Upper lobe of right lung (tissue), 1 donor: ENCODE results near the gene YY2. TPM values are rescaled to one million over a fixed set of nuclear protein-coding genes. Genes with fewer than 3 reads are reported as not detected.
A peak's percentile ranks its signal among the peaks of the same experiment; 100 is the strongest.
"Not testable (repeated sequence)": the region's sequence is repeated elsewhere in the genome, so short reads cannot be mapped to it uniquely, and the experiment has no call there.

ENCODE experiments used
- ATAC-seq: fragments of 200-7000 bp; cut with Tn5 transposase; one replicate; pipeline ENCODE4 v1.9.1; 2020; ENCODE audit warnings: mild to moderate bottlenecking, moderate library complexity
- DNase-seq: peaks from one replicate; pipeline ENCODE4 v3.0.0-alpha.2; 2020
- H3K27ac ChIP-seq: fragments of 200-600 bp; one replicate; pipeline ENCODE4 v1.8.0; 2022
- H3K27me3 ChIP-seq: fragments of 200-600 bp; one replicate; pipeline ENCODE4 v1.8.0; 2022; ENCODE audit warnings: mild to moderate bottlenecking
- H3K36me3 ChIP-seq: fragments of 200-600 bp; one replicate; pipeline ENCODE4 v1.8.0; 2022
- H3K4me1 ChIP-seq: fragments of 200-600 bp; one replicate; pipeline ENCODE4 v1.8.0; 2022
- H3K4me3 ChIP-seq: fragments of 200-600 bp; one replicate; pipeline ENCODE4 v1.8.0; 2022; ENCODE audit warnings: mild to moderate bottlenecking
- H3K9me3 ChIP-seq: fragments of 200-600 bp; one replicate; pipeline ENCODE4 v1.8.0; 2022
- CTCF ChIP-seq: fragments of 200-600 bp; IDR thresholded peaks from one replicate; pipeline ENCODE4 v1.8.0; 2022; ENCODE audit warnings: antibody characterized with exemption
- intact Hi-C: fragments of 100-400 bp; cut with DNase I; formaldehyde crosslinking; loops from one replicate; pipeline ENCODE4 v1.11.0; 2022
- total RNA-seq: library from RNA; stranded (reverse); fragmentation: NEBNext Ultra II Directional; extraction: Animal tissue kit (Norgen Biotek cat#: 25700); gene quantifications from one replicate; pipeline ENCODE4 v1.2.1, GENCODE V29; 2021
- donor health status: DM: no; HTN: yes; CAD: no; lungs with severe emphysema.

Gene YY2
- total RNA-seq, 1 donor from 2014 or later = 1.5 TPM

DNA sequence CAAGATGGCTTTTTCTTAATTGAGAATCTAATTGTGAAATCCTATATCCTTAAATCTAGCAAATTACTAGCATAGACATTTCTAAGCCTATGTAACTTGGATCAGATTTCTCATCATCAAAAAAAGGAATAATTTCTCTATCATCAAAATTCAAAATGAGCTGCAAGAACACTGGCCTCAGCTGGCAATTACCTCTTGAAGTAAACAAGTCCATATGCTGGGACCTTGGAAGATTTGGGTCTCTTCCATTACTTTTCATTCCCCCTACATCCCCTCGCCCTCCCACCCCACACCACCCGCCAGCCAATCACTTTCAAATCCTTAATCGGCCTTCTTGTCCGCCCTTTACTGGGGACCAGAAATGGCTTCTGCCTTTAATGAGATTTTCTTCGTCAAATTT is 39.7 kb upstream of the YY2 start:
- intact Hi-C loops = no loop called here
- H3K9me3 ChIP-seq = no peaks in the 10 kb centered on the region
- no peak overlapping the region for H3K27ac ChIP-seq
- no peaks in the 10 kb centered on the region for H3K36me3 ChIP-seq
- no peaks in the 10 kb centered on the region for H3K27me3 ChIP-seq
- no peaks in the 10 kb centered on the region for H3K4me1 ChIP-seq
- no peak overlapping the region for H3K4me3 ChIP-seq
- no peak for TF ChIP-seq CTCF
- DNase-seq (no peak), ATAC-seq (no peak)

GRCh38 chrX:21820170-21820569 is 35.6 kb upstream of the YY2 start:
- H3K27me3 ChIP-seq, DNase-seq, intact Hi-C loops, ATAC-seq, H3K4me1 ChIP-seq, H3K9me3 ChIP-seq, H3K36me3 ChIP-seq, H3K27ac ChIP-seq, H3K4me3 ChIP-seq: not testable (repeated sequence)

DNA sequence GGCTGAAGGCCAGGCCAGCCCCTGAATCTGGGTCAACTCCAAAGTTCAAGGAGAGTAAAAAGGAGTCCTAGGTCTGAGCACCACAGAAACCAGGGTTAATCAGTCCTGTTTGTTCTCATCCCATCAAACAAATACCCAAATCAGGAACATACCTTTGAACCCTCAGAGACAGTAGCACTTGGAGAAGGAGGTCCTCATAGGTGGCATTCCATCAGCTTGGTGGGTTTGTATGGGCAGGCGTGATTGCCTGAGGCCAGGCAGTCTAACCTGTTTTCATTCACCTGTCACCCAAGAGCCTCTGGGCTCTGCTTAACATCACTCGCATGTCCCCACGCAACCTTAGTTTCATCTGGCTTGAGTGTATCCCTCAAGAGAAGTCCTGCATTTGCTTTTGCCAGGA is 33.9 kb upstream of the YY2 start:
- ATAC-seq = no peak
- DNase-seq = no peak
- intact Hi-C loops = no loop called here
- Histone ChIP-seq H3K36me3 (no peaks in the 10 kb centered on the region), H3K9me3 (no peaks in the 10 kb centered on the region), H3K4me1 (no peaks in the 10 kb centered on the region), H3K4me3 (no peak overlapping the region), H3K27me3 (no peaks in the 10 kb centered on the region), H3K27ac (no peak overlapping the region)
- TF ChIP-seq CTCF = no peak

DNA sequence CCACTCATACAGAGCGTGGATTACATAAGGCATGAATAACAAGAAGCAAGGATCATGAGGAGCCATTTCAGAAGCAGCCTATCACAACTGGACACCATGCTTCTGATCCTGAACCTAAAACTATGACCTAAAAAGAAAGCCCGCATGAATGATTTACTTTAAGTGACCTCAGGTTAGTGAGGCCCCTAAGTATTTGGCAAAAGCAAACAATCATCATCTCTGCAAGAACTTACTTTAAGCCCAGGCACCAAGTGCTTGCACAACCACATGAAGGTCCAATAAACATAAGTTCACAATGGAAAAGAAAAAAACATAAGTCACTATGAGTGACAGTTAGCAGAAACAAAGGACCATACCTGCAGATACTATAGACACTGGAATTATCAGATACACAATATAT is 24.3 kb upstream of the YY2 start:
- H3K36me3 ChIP-seq = no peaks in the 10 kb centered on the region
- intact Hi-C loops = no loop called here
- no peaks in the 10 kb centered on the region for H3K27me3 ChIP-seq
- H3K4me1 ChIP-seq = no peaks in the 10 kb centered on the region
- no peak for ATAC-seq
- no peak overlapping the region for H3K4me3 ChIP-seq
- no peak for DNase-seq
- no peak overlapping the region for H3K27ac ChIP-seq
- TF ChIP-seq CTCF = no peak
- no peaks in the 10 kb centered on the region for H3K9me3 ChIP-seq

DNA sequence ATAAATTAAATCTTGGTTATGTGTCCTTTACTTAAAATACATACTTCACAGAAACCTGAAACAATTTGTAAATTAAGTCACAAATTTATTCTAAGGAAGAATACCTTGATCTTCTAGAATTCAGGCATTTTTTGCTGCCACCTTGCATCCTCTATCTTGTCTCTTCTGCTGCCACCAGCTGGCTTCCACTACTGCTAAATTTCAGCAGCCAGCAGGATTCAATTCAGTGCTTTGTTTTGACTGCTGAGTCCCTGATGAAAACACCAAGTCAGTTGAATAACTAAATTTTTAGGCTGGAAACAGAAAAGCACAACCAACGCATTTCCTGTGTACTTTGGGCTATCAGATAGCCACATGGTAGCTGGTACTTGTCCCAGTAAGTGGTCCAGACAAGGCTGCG is 18.7 kb upstream of the YY2 start:
- Histone ChIP-seq H3K4me1 (no peaks in the 10 kb centered on the region), H3K9me3 (no peaks in the 10 kb centered on the region), H3K36me3 (no peaks in the 10 kb centered on the region), H3K27ac (no peak overlapping the region), H3K4me3 (no peak overlapping the region), H3K27me3 (no peaks in the 10 kb centered on the region)
- ATAC-seq (no peak), DNase-seq (no peak)
- TF ChIP-seq CTCF = no peak
- intact Hi-C loops = no loop called here

- peak; percentile 19 for ATAC-seq
Measured at GRCh38 chrX:21838937-21839333, 16.9 kb upstream of the YY2 start.

More at GRCh38 chrX:21838937-21839333, 16.9 kb upstream of the YY2 start:
- intact Hi-C loops = no loop called here
- no peak for DNase-seq
- no peak for TF ChIP-seq CTCF
- H3K27me3 ChIP-seq = no peaks in the 10 kb centered on the region
- H3K4me1 ChIP-seq = no peaks in the 10 kb centered on the region
- peak overlapping the region; percentile 88 for H3K27ac ChIP-seq
- no peaks in the 10 kb centered on the region for H3K36me3 ChIP-seq
- no peaks in the 10 kb centered on the region for H3K9me3 ChIP-seq
- peak overlapping the region; percentile 62 for H3K4me3 ChIP-seq
